Thyroid gland (tissue), 4 donors: ENCODE data around the gene KIF16B. TPM values are rescaled to one million over a fixed set of nuclear protein-coding genes. Genes with fewer than 3 reads are reported as not detected.

ENCODE experiments used
- DNase-seq, 2 donors: peaks; one replicate each; pipeline ENCODE4 v3.0.0-alpha.2; 2019
- H3K27ac ChIP-seq, 3 donors: fragments of 200-600 bp; sonication (generic); 1 replicate in 2 of 3; 2 replicates in 1 of 3; pipeline ENCODE4 v1.5.1; 2016 to 2019; ENCODE audit warnings: mild to moderate bottlenecking in 1 of 3, moderate library complexity in 1 of 3
- H3K27me3 ChIP-seq: fragments of 200-600 bp; sonication (generic); one replicate; pipeline ENCODE4 v1.5.1; 2019
- H3K36me3 ChIP-seq, 2 donors: fragments of 200-600 bp; sonication (generic); one replicate each; pipeline ENCODE4 v1.5.1; 2016 to 2019
- H3K4me1 ChIP-seq, 2 donors: fragments of 200-600 bp; sonication (generic); one replicate each; pipeline ENCODE4 v1.5.1; 2017 to 2019
- H3K4me3 ChIP-seq, 3 donors: fragments of 200-600 bp; sonication (generic); replicated peaks in 1 of 3; 1 replicate in 2 of 3; 2 replicates in 1 of 3; pipeline ENCODE4 v1.5.1; 2016; ENCODE audit warnings: mild to moderate bottlenecking in 1 of 3
- H3K9me3 ChIP-seq: fragments of 200-600 bp; sonication (generic); one replicate; pipeline ENCODE4 v1.5.1; 2017
- CTCF ChIP-seq, 6 experiments: fragments of 200-600 bp in 3 of 6; fragments of 450-650 bp in 3 of 6; sonication (generic) in 3 of 6; IDR thresholded peaks; one replicate each; pipeline ENCODE4 v1.5.1; 2016 to 2019; ENCODE audit warnings: antibody characterized with exemption in 6 of 6, mild to moderate bottlenecking in 2 of 6, inconsistent platforms in 1 of 6, moderate library complexity in 1 of 6
- POLR2A ChIP-seq, 2 donors: fragments of 450-650 bp; IDR thresholded peaks; one replicate each; pipeline ENCODE4 v1.6.1; 2017; ENCODE audit warnings: antibody characterized with exemption in 2 of 2, mild to moderate bottlenecking in 2 of 2, moderate library complexity in 1 of 2
- WGBS, 2 donors: methylation state at CpG; one replicate each; pipeline ENCODE4 v1.1.5; 2017; 5-methylcytosine and 5-hydroxymethylcytosine counted together
- intact Hi-C: fragments of 100-400 bp; cut with DNase I; formaldehyde crosslinking; loops from one replicate; pipeline ENCODE4 v1.15.1; 2023
- total RNA-seq, 4 donors: library from RNA; depleted of rRNA; stranded (reverse); fragments of >200 nt; gene quantifications; one replicate each; pipeline ENCODE4 v1.2.3, GENCODE V29; 2016

Gene KIF16B
- total RNA-seq, 4 donors from 2014 or later = 18.5 to 32.8 (median 28.6) TPM

GRCh38 chr20:16533502-16533901 lies 39.7 kb downstream of the KIF16B start:
- no peaks in the 10 kb centered on the region for H3K27me3 ChIP-seq
- H3K36me3 ChIP-seq = no peaks in the 10 kb centered on the region
- no peaks in the 10 kb centered on the region for H3K9me3 ChIP-seq
- no peaks in the 10 kb centered on the region for H3K4me1 ChIP-seq
- intact Hi-C loops = no loop called here
- 91 to 93% methylated on average over 1 of the region's 1 CpG for WGBS, 2 donors
- TF ChIP-seq CTCF (IDR thresholded peaks at IDR 0.05) = no peak
- no peak for TF ChIP-seq POLR2A (IDR thresholded peaks at IDR 0.05)
- no peak overlapping the region for H3K27ac ChIP-seq
- H3K4me3 ChIP-seq = no peak overlapping the region
- no peak for DNase-seq

GRCh38 chr20:16531485-16531884 lies 41.8 kb downstream of the KIF16B start:
- 93 to 96% methylated on average over 8 of the region's 8 CpGs for WGBS, 2 donors
- H3K4me1 ChIP-seq = no peaks in the 10 kb centered on the region
- no peaks in the 10 kb centered on the region for H3K27me3 ChIP-seq
- intact Hi-C loops = no loop called here
- no peak for TF ChIP-seq POLR2A (IDR thresholded peaks at IDR 0.05)
- TF ChIP-seq CTCF (IDR thresholded peaks at IDR 0.05) = no peak
- no peak overlapping the region for H3K4me3 ChIP-seq
- H3K27ac ChIP-seq = no peak overlapping the region
- DNase-seq = no peak
- H3K9me3 ChIP-seq = no peaks in the 10 kb centered on the region
- H3K36me3 ChIP-seq = no peaks in the 10 kb centered on the region

- no peaks in the 10 kb centered on the region for H3K27me3 ChIP-seq
Observed at GRCh38 chr20:16530201-16530681, 43.0 kb downstream of the KIF16B start.

GRCh38 chr20:16528078-16528477 lies 45.2 kb downstream of the KIF16B start:
- H3K4me1 ChIP-seq = no peaks in the 10 kb centered on the region
- H3K9me3 ChIP-seq = no peaks in the 10 kb centered on the region
- no peak for TF ChIP-seq POLR2A (IDR thresholded peaks at IDR 0.05)
- no peak for TF ChIP-seq CTCF (IDR thresholded peaks at IDR 0.05)
- no peaks in the 10 kb centered on the region for H3K27me3 ChIP-seq
- no peak overlapping the region for H3K4me3 ChIP-seq
- H3K36me3 ChIP-seq = no peaks in the 10 kb centered on the region
- WGBS, 2 donors = 86 to 87% methylated on average over 5 of the region's 5 CpGs
- H3K27ac ChIP-seq = no peak overlapping the region
- intact Hi-C loops = no loop called here
- no peak for DNase-seq

More at GRCh38 chr20:16530201-16530681, 43.0 kb downstream of the KIF16B start:
- intact Hi-C loops = no loop called here
- 91 to 92% methylated on average over 13 to 14 of the region's 15 CpGs for WGBS, 2 donors
- H3K9me3 ChIP-seq = no peaks in the 10 kb centered on the region
- no peak overlapping the region for H3K4me3 ChIP-seq
- no peaks in the 10 kb centered on the region for H3K36me3 ChIP-seq
- TF ChIP-seq CTCF (IDR thresholded peaks at IDR 0.05) (no peak), POLR2A (IDR thresholded peaks at IDR 0.05) (no peak)
- no peak for DNase-seq
- H3K27ac ChIP-seq = no peak overlapping the region
- no peaks in the 10 kb centered on the region for H3K4me1 ChIP-seq

GRCh38 chr20:16527438-16527837 lies 45.8 kb downstream of the KIF16B start:
- Histone ChIP-seq H3K9me3 (no peaks in the 10 kb centered on the region), H3K27ac (no peak overlapping the region), H3K4me1 (no peaks in the 10 kb centered on the region), H3K4me3 (no peak overlapping the region), H3K27me3 (no peaks in the 10 kb centered on the region), H3K36me3 (no peaks in the 10 kb centered on the region)
- TF ChIP-seq CTCF (IDR thresholded peaks at IDR 0.05) (no peak), POLR2A (IDR thresholded peaks at IDR 0.05) (no peak)
- no peak for DNase-seq
- intact Hi-C loops = no loop called here
- WGBS, 2 donors = 96 to 98% methylated on average over 3 of the region's 3 CpGs
